NB4 (cell line): ENCODE results near the gene SARNP.
A peak's percentile ranks its signal among the peaks of the same experiment; 100 is the strongest.

ENCODE experiments used
- DNase-seq: peaks from one replicate; pipeline ENCODE4 v3.0.0; 2010; ENCODE audit warnings: low read depth
- H3K4me3 ChIP-seq: one replicate; pipeline ENCODE4 v1.5.1; 2011; ENCODE audit warnings: mild to moderate bottlenecking, low read depth, low read length, moderate library complexity
- MAX ChIP-seq: IDR thresholded peaks from 2 replicates; pipeline ENCODE4 v1.6.1; 2011; ENCODE audit warnings: low read depth, low read length
- MYC ChIP-seq: IDR thresholded peaks from 2 replicates; pipeline ENCODE4 v1.6.1; 2011; ENCODE audit warnings: low read depth, low read length
- POLR2A ChIP-seq: IDR thresholded peaks from 2 replicates; pipeline ENCODE4 v1.6.1; 2011; ENCODE audit warnings: mild to moderate bottlenecking; ENCODE audit not compliant: insufficient read length; ENCODE audit errors: extremely low read depth
- TF ChIP-seq, protein P1 (sequence below): IDR thresholded peaks from one replicate; pipeline ENCODE4 v1.5.1; 2012; ENCODE audit warnings: low read depth, low read length

Gene SARNP

GRCh38 chr12:55852740-55853139 lies 35.2 kb upstream of the SARNP start:
- DNase-seq, result no peak
- no peak for TF ChIP-seq MAX
- no peak for TF ChIP-seq MYC
- TF ChIP-seq, protein P1, sequence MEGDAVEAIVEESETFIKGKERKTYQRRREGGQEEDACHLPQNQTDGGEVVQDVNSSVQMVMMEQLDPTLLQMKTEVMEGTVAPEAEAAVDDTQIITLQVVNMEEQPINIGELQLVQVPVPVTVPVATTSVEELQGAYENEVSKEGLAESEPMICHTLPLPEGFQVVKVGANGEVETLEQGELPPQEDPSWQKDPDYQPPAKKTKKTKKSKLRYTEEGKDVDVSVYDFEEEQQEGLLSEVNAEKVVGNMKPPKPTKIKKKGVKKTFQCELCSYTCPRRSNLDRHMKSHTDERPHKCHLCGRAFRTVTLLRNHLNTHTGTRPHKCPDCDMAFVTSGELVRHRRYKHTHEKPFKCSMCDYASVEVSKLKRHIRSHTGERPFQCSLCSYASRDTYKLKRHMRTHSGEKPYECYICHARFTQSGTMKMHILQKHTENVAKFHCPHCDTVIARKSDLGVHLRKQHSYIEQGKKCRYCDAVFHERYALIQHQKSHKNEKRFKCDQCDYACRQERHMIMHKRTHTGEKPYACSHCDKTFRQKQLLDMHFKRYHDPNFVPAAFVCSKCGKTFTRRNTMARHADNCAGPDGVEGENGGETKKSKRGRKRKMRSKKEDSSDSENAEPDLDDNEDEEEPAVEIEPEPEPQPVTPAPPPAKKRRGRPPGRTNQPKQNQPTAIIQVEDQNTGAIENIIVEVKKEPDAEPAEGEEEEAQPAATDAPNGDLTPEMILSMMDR, result no peak
- TF ChIP-seq POLR2A, result no peak

DNA sequence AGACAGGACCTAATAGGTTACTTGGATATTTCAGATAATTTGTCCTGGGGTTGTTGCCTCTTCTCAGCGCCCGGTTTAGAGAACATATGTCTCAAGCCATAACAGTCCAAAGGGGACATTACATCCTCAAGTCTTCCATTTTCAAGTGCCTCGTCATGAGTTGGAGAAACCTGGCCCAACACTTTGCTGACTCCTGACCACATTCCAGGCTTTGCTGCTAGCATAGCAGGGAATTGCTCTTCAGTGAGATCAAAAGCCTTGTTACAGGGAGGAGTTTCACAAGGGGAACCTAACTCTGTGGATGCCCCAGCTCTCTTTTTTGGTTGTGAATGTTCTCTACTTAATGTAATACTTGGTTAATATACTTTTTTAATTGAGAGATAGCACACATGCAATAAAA lies 33.4 kb upstream of the SARNP start:
- H3K4me3 ChIP-seq, result no peak overlapping the region
- DNase-seq, result no peak
- TF ChIP-seq, protein P1, result no peak
- TF ChIP-seq MYC (no peak), MAX (no peak), POLR2A (no peak)

More at GRCh38 chr12:55852740-55853139, 35.2 kb upstream of the SARNP start:
- H3K4me3 ChIP-seq, result no peak overlapping the region

- no peak overlapping the region for H3K4me3 ChIP-seq
- no peak for TF ChIP-seq MAX
- no peak for DNase-seq
These were observed 32.9 kb upstream of the SARNP start for GRCh38 chr12:55850401-55850800.

- TF ChIP-seq POLR2A (no peak), MAX (no peak), MYC (no peak)
- no peak for DNase-seq
These were observed 32.3 kb upstream of the SARNP start for GRCh38 chr12:55849616-55850343.

GRCh38 chr12:55847603-55848291 lies 30.2 kb upstream of the SARNP start:
- TF ChIP-seq, protein P1, result no peak
- TF ChIP-seq MYC (peak; percentile 32; the same call in 1 of the 2 replicates), MAX (no peak), POLR2A (no peak)
- peak; percentile 92 for DNase-seq
- H3K4me3 ChIP-seq, result peak overlapping the region; percentile 36

More at GRCh38 chr12:55849616-55850343, 32.3 kb upstream of the SARNP start:
- no peak overlapping the region for H3K4me3 ChIP-seq

GRCh38 chr12:55847033-55847432 lies 29.5 kb upstream of the SARNP start:
- TF ChIP-seq, protein P1, result no peak
- TF ChIP-seq POLR2A (no peak), MAX (0 out of 2 replicates have a peak, but pooled peaks have one; percentile 31), MYC (no peak)
- peak; percentile 79 for DNase-seq

More at GRCh38 chr12:55847033-55847432, 29.5 kb upstream of the SARNP start:
- no peak overlapping the region for H3K4me3 ChIP-seq
